22Rv1 (cell line): Measurements from ENCODE around the gene STOX2.

Experiments
- H3K27ac ChIP-seq: fragments of 450-650 bp; 2 replicates; pipeline ENCODE4 v1.5.1; 2017
- CTCF ChIP-seq: fragments of 450-650 bp; IDR thresholded peaks from 2 replicates; pipeline ENCODE4 v1.5.1; 2017; ENCODE audit warnings: mild to moderate bottlenecking
- ZFX ChIP-seq: fragments of 450-650 bp; IDR thresholded peaks from 2 replicates; pipeline ENCODE4 v1.6.1; 2017; ENCODE audit warnings: antibody characterized with exemption, borderline replicate concordance

STOX2 gene

GRCh38 chr4:184022679-184023383, 117.7 kb downstream of the STOX2 start:
- H3K27ac ChIP-seq, result no peak overlapping the region
- TF ChIP-seq ZFX (no peak), CTCF (no peak)

- TF ChIP-seq CTCF, result no peak
- TF ChIP-seq ZFX, result no peak
- no peak overlapping the region for H3K27ac ChIP-seq
These were observed 119.5 kb downstream of the STOX2 start for GRCh38 chr4:184024637-184025036.

GRCh38 chr4:184028561-184029374, 123.7 kb downstream of the STOX2 start:
- H3K27ac ChIP-seq, result no peak overlapping the region
- TF ChIP-seq ZFX (no peak), CTCF (no peak)

GRCh38 chr4:184030036-184030435, 124.9 kb downstream of the STOX2 start:
- TF ChIP-seq ZFX (no peak), CTCF (no peak)
- H3K27ac ChIP-seq, result no peak overlapping the region

- no peak overlapping the region for H3K27ac ChIP-seq
- TF ChIP-seq CTCF, result no peak
- no peak for TF ChIP-seq ZFX
These were observed 125.7 kb downstream of the STOX2 start for GRCh38 chr4:184030764-184031163.

GRCh38 chr4:184032091-184032490, 127.0 kb downstream of the STOX2 start:
- H3K27ac ChIP-seq, result no peak overlapping the region
- TF ChIP-seq ZFX, result no peak
- no peak for TF ChIP-seq CTCF

- TF ChIP-seq ZFX (no peak), CTCF (no peak)
These were observed 134.9 kb downstream of the STOX2 start for GRCh38 chr4:184039963-184040383.

More at GRCh38 chr4:184039963-184040383, 134.9 kb downstream of the STOX2 start:
- no peak overlapping the region for H3K27ac ChIP-seq
